ENCODE measurements around the gene DCLK1.
A peak's percentile ranks its signal among the peaks of the same experiment; 100 is the strongest.

DCLK1 gene

DNA sequence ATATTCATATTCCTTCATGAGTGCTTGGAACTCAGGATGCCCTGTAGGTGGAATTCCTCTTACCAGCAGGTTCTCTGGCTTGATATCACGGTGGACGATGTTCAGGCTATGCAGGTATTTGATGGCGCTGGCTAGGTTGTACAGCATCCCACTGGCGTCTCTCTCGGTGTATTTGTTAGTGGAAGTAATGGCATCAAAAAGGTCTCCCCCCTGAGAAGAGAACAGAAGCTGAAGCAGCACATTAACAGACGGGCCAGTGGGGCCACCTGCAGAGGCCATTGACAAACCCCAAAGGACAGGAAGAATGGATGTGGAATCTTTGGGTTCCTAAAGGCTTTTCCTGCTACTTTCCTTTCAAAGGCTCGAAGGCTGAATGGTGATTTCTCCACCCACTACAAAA, 308.5 kb downstream of the DCLK1 start:
- no peak for DNase-seq (ENCODE audit: low spot score)
- Histone ChIP-seq H3K4me1 (ENCODE audit: insufficient read depth, poor library complexity, severe bottlenecking) (no peaks in the 10 kb centered on the region), H3K27me3 (ENCODE audit: insufficient read depth, poor library complexity, severe bottlenecking) (no peaks in the 10 kb centered on the region), H3K27ac (ENCODE audit: poor library complexity, severe bottlenecking) (no peak overlapping the region), H3K9me3 (ENCODE audit: severe bottlenecking) (no peaks in the 10 kb centered on the region), H3K4me3 (ENCODE audit: severe bottlenecking) (no peak overlapping the region), H3K36me3 (ENCODE audit: low read depth) (no peaks in the 10 kb centered on the region)
- ATAC-seq (ENCODE audit: low read depth), result no peak
- no peak for TF ChIP-seq CTCF (IDR thresholded peaks at IDR 0.05; ENCODE audit: poor library complexity, severe bottlenecking)

- ATAC-seq (ENCODE audit: low read depth) (no peak), DNase-seq (ENCODE audit: low spot score) (no peak)
- no peaks in the 10 kb centered on the region for H3K9me3 ChIP-seq (ENCODE audit: severe bottlenecking)
- peak; percentile 80 for TF ChIP-seq CTCF (IDR thresholded peaks at IDR 0.05; ENCODE audit: poor library complexity, severe bottlenecking)
- no peak overlapping the region for H3K27ac ChIP-seq (ENCODE audit: poor library complexity, severe bottlenecking)
- no peaks in the 10 kb centered on the region for H3K4me1 ChIP-seq (ENCODE audit: insufficient read depth, poor library complexity, severe bottlenecking)
- H3K36me3 ChIP-seq (ENCODE audit: low read depth), result no peaks in the 10 kb centered on the region
- no peak overlapping the region for H3K4me3 ChIP-seq (ENCODE audit: severe bottlenecking)
- H3K27me3 ChIP-seq (ENCODE audit: insufficient read depth, poor library complexity, severe bottlenecking), result no peaks in the 10 kb centered on the region
Measured at GRCh38 chr13:35818633-35819067, 312.5 kb downstream of the DCLK1 start.

DNA sequence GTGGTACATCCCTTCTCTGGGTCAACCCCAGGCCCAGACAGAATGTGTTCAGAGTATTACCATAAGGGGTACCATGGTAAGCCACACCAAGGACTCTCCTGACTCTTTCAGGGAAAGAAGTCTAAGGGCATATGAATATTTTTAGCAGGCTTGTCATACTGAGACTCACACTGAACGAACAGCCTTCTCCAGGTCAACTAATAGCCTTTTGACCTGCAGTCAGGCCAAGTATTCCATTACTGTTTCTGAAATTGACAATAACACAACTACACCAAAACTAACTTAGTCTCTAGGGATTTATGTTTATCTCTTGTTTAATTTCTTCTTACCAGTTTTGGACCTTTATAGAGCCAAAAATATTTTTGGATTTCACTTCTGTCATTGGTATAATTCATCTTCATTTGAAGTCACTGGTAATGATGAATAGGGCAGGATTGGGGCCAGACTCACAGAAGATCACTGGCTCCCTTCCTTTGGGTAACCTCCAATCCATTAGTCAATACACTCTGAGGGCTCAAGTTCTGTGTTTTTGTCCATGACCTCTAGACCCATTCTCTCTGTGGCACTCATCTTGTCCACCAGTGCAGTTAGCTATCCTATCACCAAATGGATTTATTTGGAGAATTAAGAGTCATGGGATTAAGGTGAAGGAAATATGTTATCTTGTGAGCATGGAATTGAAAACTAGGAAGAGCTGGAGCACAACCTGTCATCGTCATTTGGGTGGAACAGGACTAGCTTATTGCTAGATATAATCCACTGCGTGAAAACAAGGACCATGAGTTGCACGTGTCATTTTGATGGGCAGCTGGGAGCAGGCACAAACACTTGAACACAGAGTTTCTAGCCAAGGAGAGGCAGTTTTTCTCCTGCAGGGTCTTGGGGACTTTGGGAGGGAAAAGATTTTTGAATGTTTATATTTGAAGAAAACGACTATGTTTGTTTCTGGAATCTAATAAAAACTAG, 313.3 kb downstream of the DCLK1 start:
- H3K9me3 ChIP-seq (ENCODE audit: severe bottlenecking), result no peaks in the 10 kb centered on the region
- no peak for TF ChIP-seq CTCF (IDR thresholded peaks at IDR 0.05; ENCODE audit: poor library complexity, severe bottlenecking)
- no peaks in the 10 kb centered on the region for H3K27me3 ChIP-seq (ENCODE audit: insufficient read depth, poor library complexity, severe bottlenecking)
- no peaks in the 10 kb centered on the region for H3K36me3 ChIP-seq (ENCODE audit: low read depth)
- H3K27ac ChIP-seq (ENCODE audit: poor library complexity, severe bottlenecking), result no peak overlapping the region
- ATAC-seq (ENCODE audit: low read depth) (no peak), DNase-seq (ENCODE audit: low spot score) (no peak)
- no peak overlapping the region for H3K4me3 ChIP-seq (ENCODE audit: severe bottlenecking)
- H3K4me1 ChIP-seq (ENCODE audit: insufficient read depth, poor library complexity, severe bottlenecking), result no peaks in the 10 kb centered on the region

DNA sequence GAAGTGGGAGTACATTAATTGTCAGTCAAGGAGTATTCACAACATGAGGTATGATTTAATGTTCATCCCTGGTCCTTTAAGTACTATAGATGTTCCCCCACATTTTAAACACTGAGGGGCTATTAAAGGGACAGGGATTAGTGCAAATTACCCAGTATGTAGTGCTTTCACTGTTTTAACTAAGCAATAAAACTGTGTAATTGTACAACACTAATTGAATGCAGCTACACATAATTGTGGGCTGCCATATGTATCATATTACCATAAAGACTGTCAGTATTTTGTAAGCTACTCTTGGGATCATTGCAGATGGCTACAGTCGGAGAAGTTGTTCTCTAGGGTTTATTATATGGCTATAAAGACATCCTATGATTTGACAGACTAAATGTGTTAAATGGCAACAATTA, 316.6 kb downstream of the DCLK1 start:
- H3K36me3 ChIP-seq (ENCODE audit: low read depth), result no peaks in the 10 kb centered on the region
- ATAC-seq (ENCODE audit: low read depth) (no peak), DNase-seq (ENCODE audit: low spot score) (no peak)
- no peaks in the 10 kb centered on the region for H3K27me3 ChIP-seq (ENCODE audit: insufficient read depth, poor library complexity, severe bottlenecking)
- no peak overlapping the region for H3K27ac ChIP-seq (ENCODE audit: poor library complexity, severe bottlenecking)
- H3K9me3 ChIP-seq (ENCODE audit: severe bottlenecking), result no peaks in the 10 kb centered on the region
- no peaks in the 10 kb centered on the region for H3K4me1 ChIP-seq (ENCODE audit: insufficient read depth, poor library complexity, severe bottlenecking)
- TF ChIP-seq CTCF (IDR thresholded peaks at IDR 0.05; ENCODE audit: poor library complexity, severe bottlenecking), result no peak
- H3K4me3 ChIP-seq (ENCODE audit: severe bottlenecking), result no peak overlapping the region

GRCh38 chr13:35812736-35813135, 318.4 kb downstream of the DCLK1 start:
- H3K9me3 ChIP-seq (ENCODE audit: severe bottlenecking), result no peaks in the 10 kb centered on the region
- H3K4me3 ChIP-seq (ENCODE audit: severe bottlenecking), result no peak overlapping the region
- DNase-seq (ENCODE audit: low spot score) (no peak), ATAC-seq (ENCODE audit: low read depth) (no peak)
- no peak overlapping the region for H3K27ac ChIP-seq (ENCODE audit: poor library complexity, severe bottlenecking)
- TF ChIP-seq CTCF (IDR thresholded peaks at IDR 0.05; ENCODE audit: poor library complexity, severe bottlenecking), result no peak
- no peaks in the 10 kb centered on the region for H3K4me1 ChIP-seq (ENCODE audit: insufficient read depth, poor library complexity, severe bottlenecking)
- no peaks in the 10 kb centered on the region for H3K27me3 ChIP-seq (ENCODE audit: insufficient read depth, poor library complexity, severe bottlenecking)
- H3K36me3 ChIP-seq (ENCODE audit: low read depth), result no peaks in the 10 kb centered on the region
